Bone marrow (tissue), 2 donors: ENCODE data around the gene CCDC134.
"Not testable (repeated sequence)": the region's sequence is repeated elsewhere in the genome, so short reads cannot be mapped to it uniquely, and the experiment has no call there.

Experiments
- DNase-seq, 2 donors: peaks; one replicate each; lab custom pipeline; 2025; lab: John Stamatoyannopoulos, UW

Gene CCDC134

GRCh38 chr22:41844513-41844912 is 44.0 kb downstream of the CCDC134 start:
- DNase-seq = no peak

- DNase-seq = no peak
Measured at GRCh38 chr22:41845380-41846267, 45.1 kb downstream of the CCDC134 start.

GRCh38 chr22:41846268-41846987 is 45.9 kb downstream of the CCDC134 start:
- no peak for DNase-seq

GRCh38 chr22:41847300-41847699 is 46.8 kb downstream of the CCDC134 start:
- DNase-seq = no peak

GRCh38 chr22:41848468-41848867 is 48.0 kb downstream of the CCDC134 start:
- peak in 1 of 2 donors; percentile 45 for DNase-seq

GRCh38 chr22:41856469-41856868 is 56.0 kb downstream of the CCDC134 start:
- no peak for DNase-seq

GRCh38 chr22:41857155-41857859 is 56.8 kb downstream of the CCDC134 start:
- DNase-seq = peak; percentile 8 to 86

- DNase-seq = no peak
Measured at GRCh38 chr22:41857860-41858199, 57.4 kb downstream of the CCDC134 start.

- DNase-seq = no peak
Measured at GRCh38 chr22:41862160-41862529, 61.7 kb downstream of the CCDC134 start.

GRCh38 chr22:41862530-41863266 is 62.2 kb downstream of the CCDC134 start:
- DNase-seq = no peak

- no peak for DNase-seq
Measured at GRCh38 chr22:41863472-41863871, 63.0 kb downstream of the CCDC134 start.

- DNase-seq = no peak
Measured at GRCh38 chr22:41868556-41868955, 68.1 kb downstream of the CCDC134 start.

GRCh38 chr22:41870081-41870480 is 69.6 kb downstream of the CCDC134 start:
- not testable (repeated sequence) for DNase-seq

- no peak for DNase-seq
Measured at GRCh38 chr22:41870786-41871185, 70.3 kb downstream of the CCDC134 start.

- DNase-seq = no peak
Measured at GRCh38 chr22:41873391-41873790, 72.9 kb downstream of the CCDC134 start.

- DNase-seq = no peak
Measured at GRCh38 chr22:41874090-41874489, 73.6 kb downstream of the CCDC134 start.

GRCh38 chr22:41875531-41876270 is 75.2 kb downstream of the CCDC134 start:
- DNase-seq = no peak
